HFFc6 (cell line): ENCODE results near the gene TRPC4. TPM values are rescaled to one million over a fixed set of nuclear protein-coding genes. Genes with fewer than 3 reads are reported as not detected.
"Not testable (repeated sequence)": the region's sequence is repeated elsewhere in the genome, so short reads cannot be mapped to it uniquely, and the experiment has no call there.

Source experiments
- DNase-seq: peaks from one replicate; pipeline ENCODE4 v3.0.0-alpha.2; 2018
- H3K27ac Mint-ChIP-seq: 2 replicates; pipeline ENCODE4 v1.8.0; 2020; ENCODE audit warnings: mild to moderate bottlenecking, mixed read lengths
- H3K27me3 Mint-ChIP-seq: 2 replicates; pipeline ENCODE4 v1.8.0; 2021; ENCODE audit warnings: mild to moderate bottlenecking, moderate library complexity, mixed read lengths; ENCODE audit not compliant: insufficient read depth
- H3K36me3 Mint-ChIP-seq: 2 replicates; pipeline ENCODE4 v1.8.0; 2021; ENCODE audit warnings: low read depth, mixed read lengths
- H3K4me1 Mint-ChIP-seq: 2 replicates; pipeline ENCODE4 v1.8.0; 2020; ENCODE audit warnings: low read depth, mixed read lengths
- H3K4me3 Mint-ChIP-seq: 2 replicates; pipeline ENCODE4 v1.8.0; 2020; ENCODE audit warnings: mild to moderate bottlenecking, moderate library complexity, mixed read lengths
- H3K9me3 Mint-ChIP-seq: 2 replicates; pipeline ENCODE4 v1.8.0; 2020; ENCODE audit warnings: mild to moderate bottlenecking, mixed read lengths
- total RNA-seq, 6 experiments: library from RNA; stranded (reverse); fragmentation: NEBNext Ultra II Directional; extraction: Animal tissue kit (Norgen Biotek cat#: 25700); gene quantifications; 2 replicates in 1 of 6; 3 replicates in 5 of 6; pipeline ENCODE4 v1.2.3, GENCODE V29; 2021
- TF ChIP-seq, protein P1 (sequence below): fragments of 200-600 bp; sonication (generic); IDR thresholded peaks from 2 replicates; pipeline ENCODE4 v1.5.0; 2021; ENCODE audit warnings: antibody characterized with exemption, mild to moderate bottlenecking

TRPC4 gene
- total RNA-seq, 6 experiments from 2014 or later: 14.3 to 17.5 (median 15.4) TPM

DNA sequence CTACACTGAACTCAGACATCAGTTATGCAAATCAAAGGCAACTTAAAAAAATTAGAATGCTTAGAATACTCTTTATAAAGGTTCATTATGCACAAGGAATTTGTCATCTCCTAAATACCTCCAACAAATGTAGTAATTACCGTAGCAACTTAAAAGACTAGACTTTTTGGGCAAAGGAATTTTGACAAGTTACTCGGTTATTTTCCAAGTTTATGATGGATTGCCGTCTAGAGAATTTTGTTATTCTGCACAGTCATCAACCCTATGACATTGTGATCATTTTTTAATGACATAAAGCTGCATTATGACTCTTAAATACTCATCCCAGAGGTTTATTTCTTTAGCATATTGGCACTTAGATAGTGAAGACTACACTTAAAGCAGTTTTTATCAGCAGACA is 71.9 kb downstream of the TRPC4 start:
- Mint-ChIP-seq H3K27me3 (no peaks in the 10 kb centered on the region), H3K9me3 (no peaks in the 10 kb centered on the region), H3K4me3 (no peak overlapping the region), H3K4me1 (peaks cover 36% of the 10 kb centered on the region), H3K27ac (no peak overlapping the region), H3K36me3 (no peaks in the 10 kb centered on the region; the same call in 1 of the 2 replicates)
- DNase-seq: no peak
- TF ChIP-seq, protein P1, sequence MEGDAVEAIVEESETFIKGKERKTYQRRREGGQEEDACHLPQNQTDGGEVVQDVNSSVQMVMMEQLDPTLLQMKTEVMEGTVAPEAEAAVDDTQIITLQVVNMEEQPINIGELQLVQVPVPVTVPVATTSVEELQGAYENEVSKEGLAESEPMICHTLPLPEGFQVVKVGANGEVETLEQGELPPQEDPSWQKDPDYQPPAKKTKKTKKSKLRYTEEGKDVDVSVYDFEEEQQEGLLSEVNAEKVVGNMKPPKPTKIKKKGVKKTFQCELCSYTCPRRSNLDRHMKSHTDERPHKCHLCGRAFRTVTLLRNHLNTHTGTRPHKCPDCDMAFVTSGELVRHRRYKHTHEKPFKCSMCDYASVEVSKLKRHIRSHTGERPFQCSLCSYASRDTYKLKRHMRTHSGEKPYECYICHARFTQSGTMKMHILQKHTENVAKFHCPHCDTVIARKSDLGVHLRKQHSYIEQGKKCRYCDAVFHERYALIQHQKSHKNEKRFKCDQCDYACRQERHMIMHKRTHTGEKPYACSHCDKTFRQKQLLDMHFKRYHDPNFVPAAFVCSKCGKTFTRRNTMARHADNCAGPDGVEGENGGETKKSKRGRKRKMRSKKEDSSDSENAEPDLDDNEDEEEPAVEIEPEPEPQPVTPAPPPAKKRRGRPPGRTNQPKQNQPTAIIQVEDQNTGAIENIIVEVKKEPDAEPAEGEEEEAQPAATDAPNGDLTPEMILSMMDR: no peak

- not testable (repeated sequence) for H3K9me3 Mint-ChIP-seq, H3K36me3 Mint-ChIP-seq, DNase-seq, H3K4me3 Mint-ChIP-seq, H3K27ac Mint-ChIP-seq, H3K27me3 Mint-ChIP-seq
- H3K4me1 Mint-ChIP-seq: peaks cover 44% of the 10 kb centered on the region
Observed at GRCh38 chr13:37796795-37797194, 72.8 kb downstream of the TRPC4 start.

- H3K9me3 Mint-ChIP-seq: no peaks in the 10 kb centered on the region
- H3K27ac Mint-ChIP-seq: peak overlapping the region; percentile 1; the same call in 1 of the 2 replicates
- no peaks in the 10 kb centered on the region; the same call in 1 of the 2 replicates for H3K36me3 Mint-ChIP-seq
- no peaks in the 10 kb centered on the region for H3K27me3 Mint-ChIP-seq
- H3K4me3 Mint-ChIP-seq: no peak overlapping the region
- TF ChIP-seq, protein P1: no peak
- H3K4me1 Mint-ChIP-seq: peaks cover 45% of the 10 kb centered on the region
- DNase-seq: no peak
Observed at GRCh38 chr13:37795326-37795725, 74.2 kb downstream of the TRPC4 start.

- no peaks in the 10 kb centered on the region for H3K9me3 Mint-ChIP-seq
- no peaks in the 10 kb centered on the region for H3K27me3 Mint-ChIP-seq
- no peaks in the 10 kb centered on the region; the same call in 1 of the 2 replicates for H3K36me3 Mint-ChIP-seq
- H3K4me3 Mint-ChIP-seq: no peak overlapping the region
- TF ChIP-seq, protein P1: no peak
- DNase-seq: peak; percentile 17
- peak overlapping the region; percentile 11; the same call in 1 of the 2 replicates for H3K27ac Mint-ChIP-seq
- H3K4me1 Mint-ChIP-seq: peaks cover 63% of the 10 kb centered on the region
Observed at GRCh38 chr13:37791699-37792098, 77.9 kb downstream of the TRPC4 start.

DNA sequence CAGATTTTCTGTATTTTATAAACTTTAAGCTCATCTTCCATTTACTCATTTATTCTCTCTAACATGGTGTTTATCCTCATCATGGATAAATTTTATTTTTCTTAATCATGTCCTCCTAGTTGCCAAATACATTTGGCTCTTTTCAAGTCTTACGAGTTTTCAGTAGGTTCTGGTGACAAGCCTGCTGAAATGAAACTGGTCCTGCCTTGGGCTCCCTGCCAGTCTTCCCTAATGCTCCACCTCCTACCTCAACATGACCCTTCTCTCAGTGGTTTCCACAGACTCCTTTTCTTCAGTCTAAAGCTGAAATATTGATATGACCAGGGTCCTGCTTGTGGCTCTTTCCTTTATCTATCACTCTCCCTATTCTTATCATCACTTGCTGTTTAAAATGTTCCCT is 81.2 kb downstream of the TRPC4 start:
- Mint-ChIP-seq H3K4me1 (peaks cover 49% of the 10 kb centered on the region), H3K27ac (no peak overlapping the region), H3K27me3 (no peaks in the 10 kb centered on the region), H3K9me3 (no peaks in the 10 kb centered on the region), H3K4me3 (peak overlapping the region; percentile 33; the same call in 1 of the 2 replicates), H3K36me3 (no peaks in the 10 kb centered on the region)
- TF ChIP-seq, protein P1: no peak
- DNase-seq: no peak

GRCh38 chr13:37777676-37778075 is 91.9 kb downstream of the TRPC4 start:
- Mint-ChIP-seq H3K4me3 (no peak overlapping the region), H3K36me3 (peaks cover 24% of the 10 kb centered on the region), H3K27ac (no peak overlapping the region), H3K9me3 (no peaks in the 10 kb centered on the region), H3K4me1 (peaks cover 21% of the 10 kb centered on the region), H3K27me3 (no peaks in the 10 kb centered on the region)
- TF ChIP-seq, protein P1: no peak
- DNase-seq: no peak
